ENCODE data around the gene HSPA12A.

HSPA12A gene

DNA sequence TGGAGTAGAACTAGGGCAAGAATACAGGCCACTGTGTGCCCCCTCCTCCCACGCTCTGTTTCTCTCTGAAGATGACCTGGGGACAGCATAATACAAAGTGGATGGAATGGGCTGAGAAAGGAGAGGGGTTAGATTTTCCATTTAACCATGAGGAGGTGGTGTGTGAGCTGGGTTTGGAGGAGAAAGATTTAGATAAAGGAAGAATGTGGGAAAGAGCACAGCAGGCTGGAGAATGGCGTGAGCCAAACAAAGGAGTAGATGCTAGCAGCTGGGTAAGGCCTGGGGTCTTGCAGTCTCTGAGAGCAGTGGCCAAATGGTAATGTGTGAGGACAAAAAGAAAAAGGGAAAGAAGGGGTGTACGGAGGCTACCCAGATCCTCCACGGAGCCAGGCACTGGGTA lies 113.0 kb downstream of the HSPA12A start:
- DNase-seq (ENCODE audit: low read depth), result no peak

DNA sequence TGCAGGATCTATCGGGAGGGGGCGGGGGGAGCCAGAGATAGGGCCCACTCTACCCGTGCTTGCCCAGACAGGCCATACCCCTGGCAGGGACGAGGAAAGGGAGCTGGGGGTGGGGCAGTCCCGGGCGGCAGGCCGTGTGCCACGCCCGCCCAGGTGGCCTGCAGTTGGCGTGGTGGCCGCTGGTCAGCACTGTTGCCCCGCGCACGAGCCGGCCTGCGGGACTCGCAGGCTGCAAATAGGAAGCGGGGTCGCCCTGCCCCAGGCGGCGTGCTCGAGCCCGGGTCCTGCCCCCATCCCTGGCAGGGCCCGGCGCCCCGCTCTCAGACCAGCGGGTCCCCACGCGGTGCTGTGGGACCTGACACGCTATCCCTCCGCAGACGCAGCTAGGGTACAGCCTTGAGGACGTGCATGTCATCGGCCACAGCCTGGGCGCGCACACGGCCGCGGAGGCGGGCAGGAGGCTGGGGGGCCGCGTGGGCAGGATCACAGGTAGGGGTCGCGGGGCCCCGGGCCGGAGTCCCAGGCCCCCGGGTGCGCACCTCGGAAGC lies 114.9 kb downstream of the HSPA12A start:
- no peak for DNase-seq (ENCODE audit: low read depth)

DNA sequence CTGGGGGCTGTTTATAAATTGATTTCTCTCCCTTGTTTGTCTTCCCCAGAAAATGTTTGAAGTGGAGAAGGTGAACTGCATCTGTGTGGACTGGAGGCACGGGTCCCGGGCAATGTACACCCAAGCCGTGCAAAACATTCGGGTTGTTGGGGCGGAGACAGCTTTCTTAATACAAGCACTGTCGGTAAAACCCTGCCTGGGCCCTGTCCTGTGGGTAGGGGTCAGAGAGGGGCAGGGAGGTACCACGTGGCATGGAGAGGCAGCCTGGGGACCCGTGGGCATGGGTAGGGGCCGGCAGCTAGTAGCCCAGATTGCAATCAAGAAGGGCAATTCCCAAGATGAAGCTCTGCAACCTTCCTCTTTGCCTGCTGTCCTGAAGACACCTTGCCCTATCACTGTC lies 115.6 kb downstream of the HSPA12A start:
- DNase-seq (ENCODE audit: low read depth), result no peak

DNA sequence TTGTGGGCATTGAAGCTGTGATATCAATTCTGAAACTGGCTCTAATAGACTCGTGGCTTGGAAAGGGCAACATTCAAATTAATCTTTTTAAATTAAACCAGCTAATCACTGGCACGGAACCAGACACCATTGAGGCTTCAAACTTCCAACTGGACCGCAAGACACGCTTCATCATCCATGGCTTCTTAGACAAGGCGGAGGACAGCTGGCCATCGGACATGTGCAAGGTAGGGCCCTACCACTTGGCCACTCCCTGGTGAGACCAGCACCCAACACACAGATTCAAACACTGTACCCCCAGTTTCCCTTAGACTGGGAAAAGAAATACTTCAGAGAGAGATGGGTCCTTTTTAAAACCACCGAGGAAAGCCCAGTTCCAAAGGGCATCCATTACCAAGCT lies 116.5 kb downstream of the HSPA12A start:
- no peak for DNase-seq (ENCODE audit: low read depth)

DNA sequence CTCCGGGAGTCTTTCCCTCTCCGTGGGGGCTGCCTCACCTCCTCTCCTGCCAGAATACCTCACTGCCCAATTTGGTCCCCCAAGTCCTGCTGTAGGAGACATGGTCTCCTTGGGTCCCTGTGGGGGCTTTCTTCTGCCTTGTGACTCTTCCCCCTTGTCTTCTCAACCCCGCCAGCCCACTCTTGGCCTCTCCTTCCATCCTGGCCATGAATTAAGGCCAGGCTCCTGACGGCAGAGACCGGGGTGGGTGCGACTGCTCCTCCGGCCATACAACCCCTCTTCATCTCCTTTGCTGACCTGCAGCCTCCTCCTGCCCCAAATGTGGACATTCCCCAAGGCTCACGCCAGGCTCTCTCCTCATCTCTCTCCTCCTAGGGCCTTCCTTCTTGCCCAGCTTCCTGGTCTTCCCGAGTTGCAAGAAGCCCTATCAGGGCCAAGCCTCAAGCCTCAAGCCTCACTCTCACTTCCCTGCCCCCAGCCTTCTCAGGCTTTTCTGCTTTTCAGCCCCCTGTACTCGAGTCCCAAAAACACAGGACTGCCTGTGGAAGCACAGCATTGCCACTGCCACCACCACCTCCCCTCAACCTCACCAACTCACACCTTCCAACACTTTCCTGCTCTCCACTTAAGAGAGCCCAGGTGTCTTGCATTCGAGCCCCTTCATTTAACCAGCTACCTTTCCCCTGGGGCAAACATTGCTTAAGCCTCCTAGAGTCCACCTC lies 120.3 kb downstream of the HSPA12A start:
- DNase-seq (ENCODE audit: low read depth), result no peak

DNA sequence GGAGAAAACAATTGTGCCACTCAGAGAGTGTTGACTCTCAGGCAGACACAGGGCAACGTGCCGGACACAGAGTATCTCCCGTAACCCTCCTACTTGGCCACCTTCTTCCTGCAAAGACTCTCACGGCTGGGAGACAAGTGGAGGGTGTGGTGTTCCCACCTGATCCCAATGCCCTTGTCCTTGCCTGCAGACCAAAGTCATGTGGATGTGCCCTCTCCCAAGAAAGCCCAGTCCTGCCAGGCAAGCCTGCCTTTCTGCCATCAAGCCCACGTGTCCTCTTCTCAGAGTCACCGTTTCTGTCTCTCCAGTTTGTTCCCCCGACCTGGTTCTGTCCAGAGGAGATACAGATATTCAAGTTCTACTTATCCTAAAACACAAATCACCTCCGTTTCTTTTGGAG lies 120.9 kb downstream of the HSPA12A start:
- DNase-seq (ENCODE audit: low read depth), result no peak
